ENCODE data around the gene MAP4K4. TPM values are rescaled to one million over a fixed set of nuclear protein-coding genes. Genes with fewer than 3 reads are reported as not detected.

The MAP4K4 gene
- total RNA-seq, 2 donors from 2014 or later = 69.1 to 71.5 TPM

DNA sequence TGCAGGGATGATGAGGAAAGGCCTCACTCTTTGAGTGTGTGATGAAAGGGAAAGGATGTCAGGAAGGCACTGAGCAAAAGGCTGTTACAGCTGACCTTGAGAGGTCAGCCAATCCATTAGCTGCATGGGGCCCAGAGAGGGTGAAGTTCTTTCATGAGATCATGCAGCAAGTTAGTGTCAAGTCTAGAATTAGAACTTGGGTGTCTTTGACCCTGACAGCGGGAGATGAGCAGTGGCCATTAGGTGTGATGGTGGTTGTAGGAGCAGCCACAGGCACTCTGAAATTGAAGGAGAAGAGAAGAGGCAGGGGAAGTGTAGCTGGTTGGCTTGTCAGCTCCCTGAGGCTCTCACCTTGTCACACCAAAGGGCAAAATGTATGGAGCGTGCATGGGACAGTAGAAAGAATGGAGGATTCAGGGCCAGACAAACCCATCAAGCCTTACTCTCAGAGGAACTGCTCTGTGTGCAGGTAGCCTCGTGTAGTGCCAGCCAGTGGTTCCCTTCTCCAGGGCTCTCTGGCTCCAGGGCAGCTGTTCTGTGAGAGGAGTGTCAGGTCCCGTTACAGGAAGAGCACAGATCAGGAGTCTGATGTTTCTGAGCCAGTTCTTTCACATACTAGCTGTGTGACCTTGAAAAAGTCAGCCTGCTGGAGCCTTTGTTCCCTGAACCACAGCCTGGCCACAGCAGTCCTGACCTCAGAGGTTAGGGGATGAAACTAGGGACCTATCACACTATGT, 35.9 kb downstream of the MAP4K4 start:
- Mint-ChIP-seq H3K27ac (peak overlapping the region in 1 of 2 donors; percentile 71), H3K4me3 (peak overlapping the region; percentile 33), H3K9me3 (no peaks in the 10 kb centered on the region), H3K36me3 (no peaks in the 10 kb centered on the region), H3K27me3 (no peaks in the 10 kb centered on the region), H3K4me1 (ENCODE audit: low read depth in 2 of 2) (peaks cover 63 to 79% of the 10 kb centered on the region in 2 donors)
- ATAC-seq (no peak), DNase-seq (ENCODE audit: low spot score) (no peak)

DNA sequence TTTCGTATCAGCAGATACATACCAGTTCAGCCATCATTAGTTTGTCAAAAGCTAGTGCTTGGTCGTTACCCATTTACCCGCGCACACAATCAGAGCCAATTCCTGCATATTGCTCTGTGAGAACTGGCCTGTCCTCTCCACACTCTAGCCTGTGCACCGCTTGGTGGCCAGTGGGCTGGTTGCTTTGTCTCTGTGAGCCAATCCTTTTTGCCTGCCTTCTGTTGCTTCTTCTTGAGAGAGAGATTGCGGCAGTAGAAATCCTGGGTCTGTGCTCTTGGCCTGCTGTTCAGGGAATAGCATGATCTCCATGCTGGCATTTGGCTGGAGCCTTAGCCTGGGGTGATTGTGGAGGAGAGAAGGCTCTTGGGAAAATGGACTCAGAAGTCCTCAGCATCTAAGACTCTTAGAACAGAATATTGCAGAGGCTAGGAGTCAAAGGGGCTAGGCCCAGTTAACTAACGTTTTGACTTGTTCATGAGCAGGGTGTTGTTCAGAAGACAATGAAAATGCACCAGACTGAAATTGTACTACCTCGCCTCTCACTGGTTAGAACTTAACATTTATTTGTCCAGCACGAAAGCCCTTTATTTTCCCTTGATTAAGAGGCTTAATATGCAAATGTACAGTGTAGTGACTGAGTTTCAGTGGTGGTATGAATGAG, 37.1 kb downstream of the MAP4K4 start:
- no peaks in the 10 kb centered on the region for H3K36me3 Mint-ChIP-seq
- no peak for DNase-seq (ENCODE audit: low spot score)
- no peaks in the 10 kb centered on the region for H3K9me3 Mint-ChIP-seq
- H3K27me3 Mint-ChIP-seq = no peaks in the 10 kb centered on the region
- peak overlapping the region; percentile 74 to 86 for H3K27ac Mint-ChIP-seq
- ATAC-seq = no peak
- peak overlapping the region; percentile 35 for H3K4me3 Mint-ChIP-seq
- H3K4me1 Mint-ChIP-seq (ENCODE audit: low read depth in 2 of 2) = peaks cover 58 to 73% of the 10 kb centered on the region in 2 donors

DNA sequence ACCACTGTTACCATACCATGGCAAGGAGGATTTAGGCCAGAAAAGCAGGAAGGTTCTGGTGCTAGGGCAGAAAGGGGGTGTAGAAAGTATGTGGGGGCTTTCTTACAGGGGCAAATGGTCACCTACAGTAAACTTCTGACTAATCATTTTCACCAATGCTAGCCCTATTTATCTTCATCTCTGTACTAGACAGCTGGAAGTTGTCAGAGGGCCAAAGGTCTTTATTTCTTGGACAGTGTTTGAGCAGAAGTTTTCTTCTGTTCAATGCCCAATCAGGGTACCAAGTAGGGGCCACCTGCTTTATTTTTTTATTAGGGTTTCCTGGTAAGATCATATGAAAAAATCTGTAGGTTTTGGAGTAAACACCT, 37.6 kb downstream of the MAP4K4 start:
- peak overlapping the region; percentile 35 for H3K4me3 Mint-ChIP-seq
- H3K4me1 Mint-ChIP-seq (ENCODE audit: low read depth in 2 of 2) = peaks cover 53 to 68% of the 10 kb centered on the region in 2 donors

DNA sequence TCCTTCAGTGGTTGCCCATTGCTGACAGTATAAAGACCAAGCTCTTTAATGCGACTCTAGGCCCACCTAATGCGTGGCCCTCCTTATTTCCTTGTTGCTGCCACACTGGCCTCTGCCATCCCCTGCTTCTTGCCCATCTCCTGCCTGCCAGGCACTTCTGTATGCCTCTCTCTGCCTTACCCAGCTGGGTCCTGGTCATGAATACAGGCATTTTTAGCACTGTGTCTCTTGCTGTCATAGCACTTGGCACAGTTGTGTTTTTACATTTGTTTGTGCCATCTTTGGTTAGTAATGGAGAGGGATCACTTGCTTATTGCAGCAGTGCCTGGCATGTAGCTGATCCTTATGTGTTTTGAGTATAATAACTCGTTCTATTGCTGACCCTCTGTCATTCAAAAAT, 38.7 kb downstream of the MAP4K4 start:
- no peak for DNase-seq (ENCODE audit: low spot score)
- peak overlapping the region; percentile 74 to 86 for H3K27ac Mint-ChIP-seq
- no peaks in the 10 kb centered on the region for H3K36me3 Mint-ChIP-seq
- H3K4me3 Mint-ChIP-seq = peak overlapping the region; percentile 68
- no peaks in the 10 kb centered on the region for H3K9me3 Mint-ChIP-seq
- peaks cover 53 to 64% of the 10 kb centered on the region in 2 donors for H3K4me1 Mint-ChIP-seq (ENCODE audit: low read depth in 2 of 2)
- ATAC-seq = no peak
- no peaks in the 10 kb centered on the region for H3K27me3 Mint-ChIP-seq

More for the DNA sequence above, 37.6 kb downstream of the MAP4K4 start:
- Mint-ChIP-seq H3K27me3 (no peaks in the 10 kb centered on the region), H3K9me3 (no peaks in the 10 kb centered on the region), H3K36me3 (no peaks in the 10 kb centered on the region), H3K27ac (peak overlapping the region; percentile 74 to 86)
- no peak for ATAC-seq
- no peak for DNase-seq (ENCODE audit: low spot score)

DNA sequence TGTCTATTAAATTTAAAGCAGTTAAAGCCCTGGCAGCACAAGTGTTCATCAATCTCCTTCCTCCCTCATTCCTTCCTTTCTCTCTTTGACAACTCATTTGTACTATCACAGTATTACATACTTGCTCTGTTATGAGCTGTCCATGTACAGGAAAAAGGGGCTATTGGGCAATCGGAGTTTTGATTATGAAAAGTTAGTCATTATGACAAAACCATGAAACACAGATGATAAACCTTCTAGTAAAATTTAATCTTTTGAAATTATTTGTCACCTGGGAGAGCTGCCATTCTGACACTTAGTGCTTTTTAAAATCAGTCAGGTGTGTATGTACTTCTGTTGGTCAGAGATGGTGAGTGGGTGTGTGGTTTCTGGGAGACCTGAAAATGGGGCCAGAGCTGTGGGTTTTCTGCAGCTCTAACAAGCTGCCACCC, 39.4 kb downstream of the MAP4K4 start:
- ATAC-seq (peak; percentile 90), DNase-seq (ENCODE audit: low spot score) (peak; percentile 67)
- H3K27me3 Mint-ChIP-seq = no peaks in the 10 kb centered on the region
- peaks cover 56 to 68% of the 10 kb centered on the region in 2 donors for H3K4me1 Mint-ChIP-seq (ENCODE audit: low read depth in 2 of 2)
- peak overlapping the region; percentile 68 for H3K4me3 Mint-ChIP-seq
- no peaks in the 10 kb centered on the region for H3K9me3 Mint-ChIP-seq
- H3K36me3 Mint-ChIP-seq = no peaks in the 10 kb centered on the region
- peak overlapping the region; percentile 74 to 86 for H3K27ac Mint-ChIP-seq

DNA sequence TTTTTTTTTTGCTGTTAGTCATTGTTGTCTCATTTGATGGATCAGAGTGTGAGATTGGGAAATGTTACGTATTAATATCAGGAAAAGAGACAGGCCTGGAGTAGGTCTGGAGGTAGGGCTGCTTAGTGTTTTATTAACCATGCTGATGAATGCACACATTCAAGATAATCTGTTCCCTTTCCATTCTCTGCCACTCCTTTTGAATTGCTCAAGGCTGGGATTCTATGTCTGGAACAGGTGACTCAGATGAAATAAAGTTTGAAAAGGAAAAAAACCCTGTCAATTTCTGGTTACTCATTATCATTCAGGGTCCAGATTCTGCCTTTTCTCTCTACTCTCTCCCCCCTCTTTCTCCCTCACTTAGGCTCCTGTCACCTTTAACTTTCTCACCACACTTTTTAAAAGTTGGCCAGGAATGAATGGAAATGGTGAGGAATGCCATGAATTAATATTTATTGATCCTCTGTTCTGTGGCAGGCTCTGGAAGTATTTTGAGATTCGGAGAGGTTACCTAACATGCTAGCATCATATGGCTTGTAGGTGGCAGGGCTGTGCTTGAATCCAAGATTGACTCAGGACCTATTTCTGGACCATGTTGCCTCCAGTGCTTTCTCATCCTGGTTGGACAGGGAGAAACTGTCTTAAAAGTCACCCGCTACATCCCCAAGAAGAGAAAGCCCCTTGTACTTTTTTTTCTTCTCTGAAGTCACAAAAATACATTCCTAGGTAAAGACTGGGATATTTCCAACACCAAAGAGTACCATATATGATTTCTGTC, 40.2 kb downstream of the MAP4K4 start:
- no peaks in the 10 kb centered on the region for H3K9me3 Mint-ChIP-seq
- peak overlapping the region; percentile 50 for H3K4me3 Mint-ChIP-seq
- H3K4me1 Mint-ChIP-seq (ENCODE audit: low read depth in 2 of 2) = peaks cover 63 to 68% of the 10 kb centered on the region in 2 donors
- peak overlapping the region; percentile 74 to 86 for H3K27ac Mint-ChIP-seq
- DNase-seq (ENCODE audit: low spot score) (no peak), ATAC-seq (no peak)
- no peaks in the 10 kb centered on the region for H3K36me3 Mint-ChIP-seq
- H3K27me3 Mint-ChIP-seq = no peaks in the 10 kb centered on the region

DNA sequence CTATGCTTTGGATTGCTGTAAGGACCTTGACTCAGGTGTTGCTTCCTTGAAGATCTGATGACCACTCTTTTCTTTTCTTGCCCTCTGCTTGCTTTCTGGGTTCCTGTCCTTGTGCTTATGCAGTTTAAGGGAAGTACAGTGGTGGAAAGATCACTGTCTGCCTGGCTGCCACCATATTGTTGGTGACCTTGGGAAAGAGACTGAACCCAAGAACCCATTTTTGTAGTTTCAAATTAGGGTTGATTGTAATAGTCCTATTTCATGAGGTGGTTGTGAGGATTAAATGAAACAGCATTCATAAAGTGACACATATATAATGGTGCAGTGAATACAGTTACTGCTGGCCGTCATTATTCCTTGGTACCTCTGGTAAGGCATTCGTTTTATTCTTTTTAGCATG, 41.1 kb downstream of the MAP4K4 start:
- H3K4me1 Mint-ChIP-seq (ENCODE audit: low read depth in 2 of 2) = peaks cover 61 to 68% of the 10 kb centered on the region in 2 donors
- no peaks in the 10 kb centered on the region for H3K9me3 Mint-ChIP-seq
- no peak for ATAC-seq
- no peak overlapping the region for H3K27ac Mint-ChIP-seq
- no peak overlapping the region for H3K4me3 Mint-ChIP-seq
- DNase-seq (ENCODE audit: low spot score) = no peak
- no peaks in the 10 kb centered on the region for H3K27me3 Mint-ChIP-seq
- H3K36me3 Mint-ChIP-seq = no peaks in the 10 kb centered on the region

DNA sequence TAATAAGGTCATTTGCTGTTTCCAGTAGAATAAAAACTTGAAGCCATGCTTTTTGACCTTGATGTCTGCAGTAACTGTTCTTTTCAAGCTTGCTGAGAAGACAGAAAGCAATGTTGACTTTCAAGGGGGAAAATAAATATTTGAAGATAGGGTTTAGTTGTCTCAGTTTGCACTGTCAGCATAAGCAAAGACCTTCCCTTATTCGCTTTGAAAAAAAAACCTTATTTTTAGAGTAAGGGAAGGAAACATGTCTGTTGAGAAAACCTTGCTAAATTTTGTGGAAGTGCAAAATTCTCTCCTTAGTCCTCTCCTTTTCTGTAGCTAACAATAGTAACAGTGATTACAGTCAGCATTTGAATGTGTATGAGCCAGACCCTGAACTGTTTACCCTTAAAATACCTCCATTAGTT, 43.1 kb downstream of the MAP4K4 start:
- no peaks in the 10 kb centered on the region for H3K9me3 Mint-ChIP-seq
- DNase-seq (ENCODE audit: low spot score) (no peak), ATAC-seq (no peak)
- no peak overlapping the region for H3K4me3 Mint-ChIP-seq
- H3K36me3 Mint-ChIP-seq = no peaks in the 10 kb centered on the region
- H3K27me3 Mint-ChIP-seq = no peaks in the 10 kb centered on the region
- no peak overlapping the region for H3K27ac Mint-ChIP-seq
- H3K4me1 Mint-ChIP-seq (ENCODE audit: low read depth in 2 of 2) = peaks cover 62 to 68% of the 10 kb centered on the region in 2 donors

DNA sequence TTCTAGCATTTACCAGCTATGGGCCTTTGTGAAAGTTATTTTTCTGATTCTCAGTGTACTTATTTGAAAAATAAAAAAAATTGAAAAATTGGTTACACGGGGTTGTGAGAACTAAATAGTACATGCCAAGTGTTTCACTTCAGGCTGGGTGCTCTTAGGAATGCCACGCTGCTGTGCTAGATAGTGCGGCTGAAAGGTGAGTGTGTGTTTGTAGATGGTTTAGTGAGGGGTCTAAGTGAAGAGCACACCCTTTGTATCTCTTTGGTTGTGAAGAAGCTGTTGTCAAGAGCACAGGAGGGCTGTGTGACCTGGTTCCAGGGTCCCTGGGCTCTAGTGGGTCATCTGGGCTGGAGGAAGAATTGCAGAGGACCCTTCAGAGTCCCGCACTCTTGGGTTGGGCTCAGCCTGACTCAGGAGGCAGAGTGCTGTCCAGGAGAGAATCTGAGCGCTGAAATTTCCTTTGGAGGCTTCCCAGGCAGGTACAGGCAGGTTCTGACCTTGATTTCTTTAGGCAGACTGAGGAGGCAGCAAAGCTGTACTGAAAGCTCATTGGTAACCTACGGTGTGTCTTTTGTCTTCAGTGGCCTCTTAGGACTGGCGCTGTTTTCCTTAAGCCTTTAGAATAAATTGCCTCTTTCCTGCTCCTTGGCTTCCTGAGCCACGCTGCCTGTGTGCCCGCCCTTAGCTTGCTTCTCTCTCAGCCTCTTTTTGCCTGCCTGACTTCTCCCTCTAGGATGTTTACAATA, 44.4 kb downstream of the MAP4K4 start:
- peaks cover 63 to 68% of the 10 kb centered on the region in 2 donors for H3K4me1 Mint-ChIP-seq (ENCODE audit: low read depth in 2 of 2)

DNA sequence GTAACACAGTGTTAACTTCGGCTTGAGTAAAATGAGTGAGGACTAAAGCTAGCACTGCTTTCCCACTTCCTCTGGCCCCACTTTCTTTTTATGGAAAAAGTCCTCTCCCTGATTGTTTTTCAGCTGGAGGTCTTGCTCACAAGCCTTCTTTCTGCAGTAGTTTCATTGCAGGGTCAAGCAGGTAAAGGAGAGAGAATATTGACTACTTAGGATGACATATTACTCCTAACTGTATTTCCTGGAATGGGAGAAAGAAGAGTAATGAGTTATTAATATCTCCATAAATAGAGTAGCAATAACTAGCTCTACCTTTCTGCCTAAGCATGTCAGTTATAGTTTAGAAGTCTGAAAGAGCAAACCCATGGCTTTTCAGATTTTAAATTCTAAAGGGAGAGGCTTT, 45.0 kb downstream of the MAP4K4 start:
- no peaks in the 10 kb centered on the region for H3K36me3 Mint-ChIP-seq
- H3K27me3 Mint-ChIP-seq = no peaks in the 10 kb centered on the region
- H3K4me3 Mint-ChIP-seq = no peak overlapping the region
- ATAC-seq = no peak
- no peak for DNase-seq (ENCODE audit: low spot score)
- peaks cover 62% of the 10 kb centered on the region in 2 donors for H3K4me1 Mint-ChIP-seq (ENCODE audit: low read depth in 2 of 2)
- no peaks in the 10 kb centered on the region for H3K9me3 Mint-ChIP-seq
- H3K27ac Mint-ChIP-seq = peak overlapping the region in 1 of 2 donors; percentile 63

More for the DNA sequence above, 44.4 kb downstream of the MAP4K4 start:
- ATAC-seq (no peak), DNase-seq (ENCODE audit: low spot score) (no peak)
- no peaks in the 10 kb centered on the region for H3K9me3 Mint-ChIP-seq
- no peaks in the 10 kb centered on the region for H3K36me3 Mint-ChIP-seq
- peak overlapping the region in 1 of 2 donors; percentile 63 for H3K27ac Mint-ChIP-seq
- no peak overlapping the region for H3K4me3 Mint-ChIP-seq
- no peaks in the 10 kb centered on the region for H3K27me3 Mint-ChIP-seq

DNA sequence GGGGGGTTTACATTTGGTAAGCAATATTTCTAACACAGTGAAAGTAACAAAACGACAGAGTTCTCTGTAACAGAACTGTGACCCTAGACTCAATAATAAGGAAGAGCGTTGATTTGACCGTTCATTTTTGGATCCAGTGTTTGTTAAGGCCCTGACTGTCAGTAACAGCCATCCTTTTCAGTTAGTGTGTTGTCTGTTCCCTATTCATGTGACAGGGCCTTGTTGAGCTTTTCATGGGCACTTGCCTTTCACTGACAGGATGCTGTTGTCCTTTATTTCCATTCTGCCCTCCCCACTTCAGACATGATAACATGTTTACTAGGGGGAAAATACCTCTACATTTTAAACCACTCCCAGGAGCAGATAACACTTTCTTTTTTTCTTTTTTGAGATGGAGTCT, 45.8 kb downstream of the MAP4K4 start:
- Mint-ChIP-seq H3K4me3 (no peak overlapping the region), H3K36me3 (no peaks in the 10 kb centered on the region), H3K27me3 (no peaks in the 10 kb centered on the region), H3K9me3 (no peaks in the 10 kb centered on the region), H3K4me1 (ENCODE audit: low read depth in 2 of 2) (peaks cover 54 to 56% of the 10 kb centered on the region in 2 donors), H3K27ac (peak overlapping the region in 1 of 2 donors; percentile 70)
- no peak for DNase-seq (ENCODE audit: low spot score)
- no peak for ATAC-seq

DNA sequence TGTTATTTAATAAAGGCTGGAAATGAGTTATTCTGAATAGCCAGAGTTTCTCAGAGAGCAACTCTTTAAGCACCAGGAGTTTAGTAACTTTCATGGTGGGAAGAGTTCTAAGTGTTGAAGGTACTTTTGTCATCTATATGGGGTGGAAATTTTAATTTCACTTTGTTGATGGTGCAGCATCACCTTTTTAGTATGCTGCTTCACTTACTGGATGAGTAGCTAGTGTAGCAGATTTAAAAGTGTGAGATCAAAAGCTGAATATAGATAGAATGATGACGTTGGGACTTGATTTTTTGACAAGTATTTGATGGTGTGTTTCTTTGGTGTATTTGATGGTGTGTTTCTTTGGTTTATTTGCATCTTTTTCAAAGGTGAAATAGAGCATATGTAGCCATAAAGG, 47.3 kb downstream of the MAP4K4 start:
- no peak for ATAC-seq
- no peak overlapping the region for H3K4me3 Mint-ChIP-seq

More for the DNA sequence above, 47.3 kb downstream of the MAP4K4 start:
- H3K9me3 Mint-ChIP-seq = no peaks in the 10 kb centered on the region
- peak overlapping the region in 1 of 2 donors; percentile 23 for H3K27ac Mint-ChIP-seq
- peaks cover 48 to 52% of the 10 kb centered on the region in 2 donors for H3K4me1 Mint-ChIP-seq (ENCODE audit: low read depth in 2 of 2)
- no peaks in the 10 kb centered on the region for H3K27me3 Mint-ChIP-seq
- no peak for DNase-seq (ENCODE audit: low spot score)
- H3K36me3 Mint-ChIP-seq = no peaks in the 10 kb centered on the region

Data from natural killer cell treated with Interleukin-12 subunit alpha and Interleukin-12 subunit beta and Interleukin-15 and Interleukin-18, amount 100 ng/mL, for 72 hours (primary cell).